PC-9 (cell line): ENCODE measurements around the gene JKAMP. TPM values are rescaled to one million over a fixed set of nuclear protein-coding genes. Genes with fewer than 3 reads are reported as not detected.
"Not testable (repeated sequence)": the region's sequence is repeated elsewhere in the genome, so short reads cannot be mapped to it uniquely, and the experiment has no call there.

ENCODE experiments used
- BruUV-seq: library from RNA; stranded (reverse); fragments of 400-500 nt; replicated peaks from 2 replicates; lab custom pipeline; 2021; lab: Mats Ljungman, UMichigan
- CTCF ChIA-PET: fragments of 300-600 bp; sonication (Branson Sonifier 250); formaldehyde crosslinking; loops from one replicate; lab custom pipeline; 2022; ENCODE audit warnings: antibody characterized with exemption; lab: Charles Lee
- POLR2A ChIA-PET: fragments of 300-600 bp; sonication (Branson Sonifier 250); formaldehyde crosslinking; loops from one replicate; lab custom pipeline; 2022; ENCODE audit warnings: antibody characterized with exemption; ENCODE audit not compliant: unreplicated experiment; lab: Charles Lee
- DNase-seq, 2 experiments: peaks; one replicate each; pipeline versions ENCODE4 v3.0.0 to v3.0.0-alpha.2; 2015 to 2022; ENCODE audit warnings: mixed read lengths in 1 of 2
- H2AFZ ChIP-seq: fragments of 200-600 bp; sonication (generic); 2 replicates; pipeline ENCODE4 v1.8.1; 2017; ENCODE audit warnings: antibody characterized with exemption
- H3F3A ChIP-seq: fragments of 200-600 bp; sonication (generic); 2 replicates; pipeline ENCODE4 v1.8.1; 2017; ENCODE audit warnings: antibody characterized with exemption, mild to moderate bottlenecking, low read depth; ENCODE audit not compliant: insufficient read depth
- H3K27ac ChIP-seq: fragments of 200-600 bp; sonication (generic); 2 replicates; pipeline ENCODE4 v1.6.1; 2016; ENCODE audit warnings: mixed run types
- H3K27me3 ChIP-seq: fragments of 200-600 bp; sonication (generic); 2 replicates; pipeline ENCODE4 v1.6.1; 2016; ENCODE audit warnings: low read depth, mixed run types; ENCODE audit not compliant: insufficient read depth
- H3K36me3 ChIP-seq: fragments of 200-600 bp; sonication (generic); 2 replicates; pipeline ENCODE4 v1.6.1; 2016; ENCODE audit warnings: low read depth, mixed run types
- H3K4me1 ChIP-seq: fragments of 200-600 bp; sonication (generic); replicated peaks from 2 replicates; pipeline ENCODE4 v1.6.1; 2016; ENCODE audit warnings: mixed run types; ENCODE audit not compliant: insufficient read depth
- H3K4me2 ChIP-seq: fragments of 200-600 bp; sonication (generic); 2 replicates; pipeline ENCODE4 v1.6.1; 2017; ENCODE audit warnings: mixed run types
- H3K4me3 ChIP-seq: fragments of 200-600 bp; sonication (generic); 2 replicates; pipeline ENCODE4 v1.6.1; 2016; ENCODE audit warnings: mixed run types
- H3K79me2 ChIP-seq: fragments of 200-600 bp; sonication (generic); 2 replicates; pipeline ENCODE4 v1.6.1; 2017; ENCODE audit warnings: low read depth, mixed run types
- H3K9me2 ChIP-seq: fragments of 200-600 bp; sonication (generic); 2 replicates; pipeline ENCODE4 v1.8.1; 2017; ENCODE audit warnings: mild to moderate bottlenecking; ENCODE audit not compliant: insufficient read depth
- H3K9me3 ChIP-seq: fragments of 200-600 bp; sonication (generic); 2 replicates; pipeline ENCODE4 v1.8.1; 2016; ENCODE audit warnings: low read depth; ENCODE audit not compliant: insufficient read depth
- H4K20me1 ChIP-seq: fragments of 200-600 bp; sonication (generic); 2 replicates; pipeline ENCODE4 v1.8.1; 2017; ENCODE audit not compliant: insufficient read depth
- CTCF ChIP-seq: fragments of 200-600 bp; sonication (generic); conservative IDR thresholded peaks from 2 replicates; pipeline ENCODE4 v1.6.1; 2017; ENCODE audit warnings: mixed run types, antibody characterized with exemption, mild to moderate bottlenecking, moderate library complexity
- EZH2 ChIP-seq: fragments of 200-600 bp; sonication (generic); IDR thresholded peaks from 2 replicates; pipeline ENCODE4 v1.8.0; 2017; ENCODE audit warnings: antibody characterized with exemption, low read depth
- intact Hi-C: fragments of 100-400 bp; cut with micrococcal nuclease; formaldehyde crosslinking; loops from one replicate; pipeline ENCODE4 v1.10.0; 2022; ENCODE audit not compliant: unreplicated experiment
- total RNA-seq: library from RNA; stranded (reverse); gene quantifications from 2 replicates; pipeline ENCODE4 v1.2.3, GENCODE V29; 2021

Gene JKAMP
- total RNA-seq, 1 experiment from 2014 or later: 60.1 TPM

- peak in 1 of 2 experiments; percentile 59 for DNase-seq
- intact Hi-C loops: no loop called here
- TF ChIP-seq EZH2: no peak
- TF ChIP-seq CTCF: no peak
- Histone ChIP-seq H2AFZ (no peak overlapping the region), H3K36me3 (0 out of 2 replicates have a peak, but pooled peaks cover 7% of the 10 kb centered on the region), H3K4me3 (no peak overlapping the region), H3K79me2 (no peaks in the 10 kb centered on the region), H3K4me1 (peaks cover 13% of the 10 kb centered on the region; the same call in 1 of the 2 replicates), H4K20me1 (no peaks in the 10 kb centered on the region), H3F3A (no peaks in the 10 kb centered on the region), H3K9me2 (no peaks in the 10 kb centered on the region), H3K4me2 (no peak overlapping the region), H3K27ac (peak overlapping the region; percentile 11; the same call in 1 of the 2 replicates), H3K9me3 (no peaks in the 10 kb centered on the region; the same call in 1 of the 2 replicates), H3K27me3 (no peaks in the 10 kb centered on the region)
- ChIA-PET CTCF (no interaction called here), POLR2A (no interaction called here)
- BruUV-seq: no TSS peak
Observed at GRCh38 chr14:59438195-59438647, 46.1 kb upstream of the JKAMP start.

- H3K27ac ChIP-seq: no peak overlapping the region
- POLR2A ChIA-PET: interaction anchor here (0.6 to 0.7 kb wide), 3 partner anchors 43 to 150 kb away, joined by 3 to 7 read pairs (median 3); no protein-coding TSS in a partner anchor
Observed at GRCh38 chr14:59439256-59439965, 44.9 kb upstream of the JKAMP start.

GRCh38 chr14:59448673-59449072 lies 35.6 kb upstream of the JKAMP start:
- H3K4me2 ChIP-seq, H3K4me3 ChIP-seq, H3K9me2 ChIP-seq, H3K9me3 ChIP-seq, H3K4me1 ChIP-seq, CTCF ChIA-PET, H3K79me2 ChIP-seq, H2AFZ ChIP-seq, BruUV-seq, H3F3A ChIP-seq, DNase-seq, H3K27me3 ChIP-seq, H3K27ac ChIP-seq, H3K36me3 ChIP-seq, H4K20me1 ChIP-seq, POLR2A ChIA-PET: not testable (repeated sequence)
- intact Hi-C loops: loop anchor here (10.0 kb wide), 1 partner anchor 944 kb away; no protein-coding TSS in a partner anchor

More at GRCh38 chr14:59439256-59439965, 44.9 kb upstream of the JKAMP start:
- Histone ChIP-seq H3K9me3 (no peaks in the 10 kb centered on the region; the same call in 1 of the 2 replicates), H3K4me2 (no peak overlapping the region), H4K20me1 (no peaks in the 10 kb centered on the region), H3K9me2 (no peaks in the 10 kb centered on the region), H3K4me1 (peaks cover 13% of the 10 kb centered on the region; the same call in 1 of the 2 replicates), H3K27me3 (no peaks in the 10 kb centered on the region), H3K4me3 (no peak overlapping the region), H2AFZ (no peak overlapping the region), H3F3A (no peaks in the 10 kb centered on the region), H3K36me3 (0 out of 2 replicates have a peak, but pooled peaks cover 7% of the 10 kb centered on the region), H3K79me2 (no peaks in the 10 kb centered on the region)
- no peak for DNase-seq
- no peak for TF ChIP-seq CTCF
- no peak for TF ChIP-seq EZH2
- intact Hi-C loops: no loop called here
- CTCF ChIA-PET: no interaction called here
- no TSS peak for BruUV-seq
